SK-N-SH (cell line): ENCODE data around the gene STRADA. TPM values are rescaled to one million over a fixed set of nuclear protein-coding genes. Genes with fewer than 3 reads are reported as not detected.

Experiments
- CTCF ChIA-PET: fragments of 300-600, 350-600 bp; formaldehyde crosslinking; extraction: SDS; loops from one replicate; lab custom pipeline; 2021; lab: Yijun Ruan, JAX
- POLR2A ChIA-PET: fragments of 350-600 bp; sonication (Branson Sonifier 250); formaldehyde crosslinking; extraction: SDS; loops from one replicate; lab custom pipeline; 2020; ENCODE audit warnings: antibody characterized with exemption, inconsistent platforms; lab: Yijun Ruan, JAX
- DNase-seq: peaks from one replicate; pipeline ENCODE4 v3.0.0; 2012
- H2AFZ ChIP-seq: fragments of 200-600 bp; sonication (generic); 2 replicates; pipeline ENCODE4 v1.8.1; 2016; ENCODE audit warnings: antibody characterized with exemption, mild to moderate bottlenecking, low read depth
- H3F3A ChIP-seq: fragments of 200-600 bp; sonication (generic); replicated peaks from 2 replicates; pipeline ENCODE3; 2016; ENCODE audit warnings: antibody characterized with exemption, mild to moderate bottlenecking; ENCODE audit not compliant: insufficient read depth
- H3K27ac ChIP-seq, 2 experiments: fragments of 200-500 bp in 1 of 2; fragments of 200-600 bp in 1 of 2; sonication (Bioruptor generic) in 1 of 2; sonication (generic), shearing (Covaris generic) in 1 of 2; 2 replicates each; pipeline versions ENCODE4 v1.5.1 to v1.6.1; 2014 to 2016; ENCODE audit warnings: low read depth in 2 of 2, inconsistent platforms in 1 of 2, low read length in 1 of 2, mild to moderate bottlenecking in 1 of 2, mixed read lengths in 1 of 2
- H3K27me3 ChIP-seq: fragments of 200-600 bp; sonication (generic), shearing (Covaris generic); 2 replicates; pipeline ENCODE4 v1.6.1; 2016; ENCODE audit warnings: mixed run types; ENCODE audit not compliant: insufficient read depth
- H3K36me3 ChIP-seq, 2 experiments: fragments of 200-500 bp in 1 of 2; fragments of 200-600 bp in 1 of 2; sonication (Bioruptor generic) in 1 of 2; sonication (generic) in 1 of 2; replicated peaks in 1 of 2; 2 replicates each; pipeline versions ENCODE3 to v1.5.1; 2014 to 2016; ENCODE audit warnings: low read length in 1 of 2, mild to moderate bottlenecking in 1 of 2; ENCODE audit not compliant: insufficient read depth in 2 of 2, control insufficient read depth in 1 of 2
- H3K4me1 ChIP-seq, 2 experiments: fragments of 200-500 bp in 1 of 2; fragments of 200-600 bp in 1 of 2; sonication (Bioruptor generic) in 1 of 2; sonication (generic), shearing (Covaris generic) in 1 of 2; 2 replicates each; pipeline versions ENCODE4 v1.5.1 to v1.6.1; 2014 to 2016; ENCODE audit warnings: low read depth in 1 of 2, low read length in 1 of 2, mixed run types in 1 of 2; ENCODE audit not compliant: insufficient read depth in 2 of 2, control insufficient read depth in 1 of 2
- H3K4me2 ChIP-seq: fragments of 200-600 bp; sonication (generic), shearing (Covaris generic); 2 replicates; pipeline ENCODE4 v1.6.1; 2017; ENCODE audit warnings: mixed run types
- H3K4me3 ChIP-seq, 2 experiments: fragments of 200-500 bp in 1 of 2; fragments of 200-600 bp in 1 of 2; sonication (Bioruptor generic) in 1 of 2; sonication (generic), shearing (Covaris generic) in 1 of 2; 2 replicates each; pipeline versions ENCODE4 v1.5.1 to v1.8.1; 2014 to 2016; ENCODE audit warnings: low read depth in 2 of 2, inconsistent platforms in 1 of 2, low read length in 1 of 2, mild to moderate bottlenecking in 1 of 2, mixed read lengths in 1 of 2, moderate library complexity in 1 of 2
- H3K79me2 ChIP-seq: fragments of 200-600 bp; sonication (generic); 2 replicates; pipeline ENCODE4 v1.8.1; 2017; ENCODE audit warnings: mild to moderate bottlenecking; ENCODE audit not compliant: insufficient read depth
- H3K9ac ChIP-seq: fragments of 200-600 bp; sonication (generic); 2 replicates; pipeline ENCODE4 v1.6.1; 2017; ENCODE audit warnings: mixed run types
- H3K9me2 ChIP-seq: fragments of 200-600 bp; sonication (generic); 2 replicates; pipeline ENCODE4 v1.6.1; 2017; ENCODE audit warnings: mixed run types
- H3K9me3 ChIP-seq: fragments of 200-600 bp; sonication (generic); 2 replicates; pipeline ENCODE4 v1.6.1; 2017; ENCODE audit warnings: mixed run types, mild to moderate bottlenecking, moderate library complexity
- H4K20me1 ChIP-seq: fragments of 200-600 bp; sonication (generic); 2 replicates; pipeline ENCODE4 v1.6.1; 2017; ENCODE audit warnings: mild to moderate bottlenecking, mixed run types; ENCODE audit not compliant: insufficient read depth
- ELF1 ChIP-seq: IDR thresholded peaks from 2 replicates; pipeline ENCODE4 v1.4.0; 2012
- EP300 ChIP-seq, 2 experiments: IDR thresholded peaks; 2 replicates each; pipeline versions ENCODE4 v1.4.0 to v1.6.1; 2012; ENCODE audit warnings: borderline replicate concordance in 1 of 2, low read depth in 1 of 2, low read length in 1 of 2
- EZH2phosphoT487 ChIP-seq: fragments of 200-600 bp; sonication (generic); IDR thresholded peaks from 2 replicates; pipeline ENCODE4 v1.6.1; 2017; ENCODE audit warnings: low read depth, mixed run types, mild to moderate bottlenecking, antibody characterized with exemption, moderate library complexity, borderline replicate concordance
- FOSL2 ChIP-seq: IDR thresholded peaks from 2 replicates; pipeline ENCODE4 v1.4.0; 2012; ENCODE audit warnings: low read depth, mild to moderate bottlenecking, moderate library complexity, borderline replicate concordance
- FOXJ3 ChIP-seq: sonication (generic); formaldehyde crosslinking; IDR thresholded peaks from 2 replicates; pipeline ENCODE4 v1.5.1; 2020; ENCODE audit warnings: mild to moderate bottlenecking, missing genetic modification reagents
- FOXM1 ChIP-seq: IDR thresholded peaks from 2 replicates; pipeline ENCODE4 v1.4.0; 2012; ENCODE audit warnings: low read depth, mild to moderate bottlenecking
- JUND ChIP-seq: IDR thresholded peaks from 2 replicates; pipeline ENCODE4 v1.4.0; 2012
- MEF2A ChIP-seq: IDR thresholded peaks from 2 replicates; pipeline ENCODE4 v1.4.0; 2012; ENCODE audit warnings: low read depth, borderline replicate concordance
- MXI1 ChIP-seq: IDR thresholded peaks from 2 replicates; pipeline ENCODE4 v1.6.1; 2012; ENCODE audit warnings: mild to moderate bottlenecking, low read depth, low read length, improper control_type of control experiment
- NFIC ChIP-seq: IDR thresholded peaks from 2 replicates; pipeline ENCODE4 v1.4.0; 2012; ENCODE audit warnings: borderline replicate concordance
- SIN3A ChIP-seq: IDR thresholded peaks from 2 replicates; pipeline ENCODE4 v1.6.1; 2012; ENCODE audit warnings: low read depth, mild to moderate bottlenecking, low read length, moderate library complexity, borderline replicate concordance
- TAF1 ChIP-seq: IDR thresholded peaks from 2 replicates; pipeline ENCODE4 v1.6.1; 2012; ENCODE audit warnings: low read depth, mild to moderate bottlenecking, low read length, moderate library complexity, borderline replicate concordance
- USF1 ChIP-seq: IDR thresholded peaks from 2 replicates; pipeline ENCODE4 v1.4.0; 2012; ENCODE audit warnings: low read depth, borderline replicate concordance
- YY1 ChIP-seq: IDR thresholded peaks from 2 replicates; pipeline ENCODE4 v1.4.0; 2012; ENCODE audit warnings: low read depth, mild to moderate bottlenecking
- WGBS: methylation state at CpG from one replicate; pipeline ENCODE4 v1.1.6; 2017; ENCODE audit warnings: low lambda C conversion rate; 5-methylcytosine and 5-hydroxymethylcytosine counted together
- polyA plus RNA-seq, 3 experiments: library from polyadenylated mRNA; depleted of rRNA; stranded (reverse); fragments of >200 nt; gene quantifications; 2 replicates each; pipeline ENCODE4 v1.2.3, GENCODE V29; 2012
- TF ChIP-seq, protein P1 (sequence below): IDR thresholded peaks from 2 replicates; pipeline ENCODE4 v1.6.1; 2012; ENCODE audit warnings: mild to moderate bottlenecking, low read depth, low read length, moderate library complexity
- TF ChIP-seq, protein P2 (sequence below): IDR thresholded peaks from 2 replicates; pipeline ENCODE4 v1.4.0; 2012; ENCODE audit warnings: low read depth, borderline replicate concordance
- TF ChIP-seq, protein P3 (sequence below): fragments of 200-600 bp; sonication (generic); IDR thresholded peaks from 2 replicates; pipeline ENCODE4 v1.6.1; 2017; ENCODE audit warnings: antibody characterized with exemption, mild to moderate bottlenecking, moderate library complexity
- TF ChIP-seq, protein P4 (sequence below): fragments of 150-350 bp; IDR thresholded peaks from 2 replicates; pipeline ENCODE4 v1.6.1; 2017; ENCODE audit warnings: antibody characterized with exemption, low read length, low read depth, borderline replicate concordance

Gene STRADA
- polyA plus RNA-seq, 1 of the 3 experiments (the other 2 are of a cell fraction) = 37.3 TPM

DNA sequence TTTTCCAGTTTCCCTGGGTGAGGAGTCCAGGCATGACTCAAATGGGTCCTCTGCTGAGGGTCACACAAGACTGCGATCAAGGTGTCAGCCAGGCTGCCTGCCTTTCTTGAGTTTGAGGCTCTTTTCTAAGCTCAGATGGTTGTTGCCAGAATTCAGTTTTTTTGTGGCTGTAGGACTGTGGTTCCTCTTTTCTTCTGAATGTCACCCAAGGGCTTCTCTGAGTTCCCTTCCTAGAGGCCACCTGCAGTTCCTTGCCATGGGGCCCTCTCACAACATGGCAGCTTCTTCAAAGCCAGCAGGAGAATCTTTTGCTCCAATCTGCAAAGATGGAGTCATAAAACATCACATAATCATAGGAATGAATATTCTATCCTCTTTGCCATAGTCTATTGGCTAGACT is 59.2 kb downstream of the STRADA start:
- H3K4me1 ChIP-seq = peaks cover 0 to 19% of the 10 kb centered on the region in 2 experiments; a peak in 2 of 4 replicates
- no peaks in the 10 kb centered on the region for H3K27me3 ChIP-seq
- 95% methylated on average over 1 of the region's 1 CpG for WGBS
- TF ChIP-seq USF1 (no peak), ELF1 (no peak), TAF1 (no peak), MEF2A (no peak), EP300 (IDR thresholded peaks at IDR 0.05; ENCODE audit: borderline replicate concordance in 1 of 2, low read depth in 1 of 2, low read length in 1 of 2) (no peak), FOSL2 (no peak), JUND (no peak), YY1 (no peak), MXI1 (no peak), FOXJ3 (no peak), EZH2phosphoT487 (no peak), FOXM1 (no peak), SIN3A (no peak), NFIC (no peak)
- TF ChIP-seq, protein P1, sequence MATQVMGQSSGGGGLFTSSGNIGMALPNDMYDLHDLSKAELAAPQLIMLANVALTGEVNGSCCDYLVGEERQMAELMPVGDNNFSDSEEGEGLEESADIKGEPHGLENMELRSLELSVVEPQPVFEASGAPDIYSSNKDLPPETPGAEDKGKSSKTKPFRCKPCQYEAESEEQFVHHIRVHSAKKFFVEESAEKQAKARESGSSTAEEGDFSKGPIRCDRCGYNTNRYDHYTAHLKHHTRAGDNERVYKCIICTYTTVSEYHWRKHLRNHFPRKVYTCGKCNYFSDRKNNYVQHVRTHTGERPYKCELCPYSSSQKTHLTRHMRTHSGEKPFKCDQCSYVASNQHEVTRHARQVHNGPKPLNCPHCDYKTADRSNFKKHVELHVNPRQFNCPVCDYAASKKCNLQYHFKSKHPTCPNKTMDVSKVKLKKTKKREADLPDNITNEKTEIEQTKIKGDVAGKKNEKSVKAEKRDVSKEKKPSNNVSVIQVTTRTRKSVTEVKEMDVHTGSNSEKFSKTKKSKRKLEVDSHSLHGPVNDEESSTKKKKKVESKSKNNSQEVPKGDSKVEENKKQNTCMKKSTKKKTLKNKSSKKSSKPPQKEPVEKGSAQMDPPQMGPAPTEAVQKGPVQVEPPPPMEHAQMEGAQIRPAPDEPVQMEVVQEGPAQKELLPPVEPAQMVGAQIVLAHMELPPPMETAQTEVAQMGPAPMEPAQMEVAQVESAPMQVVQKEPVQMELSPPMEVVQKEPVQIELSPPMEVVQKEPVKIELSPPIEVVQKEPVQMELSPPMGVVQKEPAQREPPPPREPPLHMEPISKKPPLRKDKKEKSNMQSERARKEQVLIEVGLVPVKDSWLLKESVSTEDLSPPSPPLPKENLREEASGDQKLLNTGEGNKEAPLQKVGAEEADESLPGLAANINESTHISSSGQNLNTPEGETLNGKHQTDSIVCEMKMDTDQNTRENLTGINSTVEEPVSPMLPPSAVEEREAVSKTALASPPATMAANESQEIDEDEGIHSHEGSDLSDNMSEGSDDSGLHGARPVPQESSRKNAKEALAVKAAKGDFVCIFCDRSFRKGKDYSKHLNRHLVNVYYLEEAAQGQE = no peak
- TF ChIP-seq, protein P2, sequence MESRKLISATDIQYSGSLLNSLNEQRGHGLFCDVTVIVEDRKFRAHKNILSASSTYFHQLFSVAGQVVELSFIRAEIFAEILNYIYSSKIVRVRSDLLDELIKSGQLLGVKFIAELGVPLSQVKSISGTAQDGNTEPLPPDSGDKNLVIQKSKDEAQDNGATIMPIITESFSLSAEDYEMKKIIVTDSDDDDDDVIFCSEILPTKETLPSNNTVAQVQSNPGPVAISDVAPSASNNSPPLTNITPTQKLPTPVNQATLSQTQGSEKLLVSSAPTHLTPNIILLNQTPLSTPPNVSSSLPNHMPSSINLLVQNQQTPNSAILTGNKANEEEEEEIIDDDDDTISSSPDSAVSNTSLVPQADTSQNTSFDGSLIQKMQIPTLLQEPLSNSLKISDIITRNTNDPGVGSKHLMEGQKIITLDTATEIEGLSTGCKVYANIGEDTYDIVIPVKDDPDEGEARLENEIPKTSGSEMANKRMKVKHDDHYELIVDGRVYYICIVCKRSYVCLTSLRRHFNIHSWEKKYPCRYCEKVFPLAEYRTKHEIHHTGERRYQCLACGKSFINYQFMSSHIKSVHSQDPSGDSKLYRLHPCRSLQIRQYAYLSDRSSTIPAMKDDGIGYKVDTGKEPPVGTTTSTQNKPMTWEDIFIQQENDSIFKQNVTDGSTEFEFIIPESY = no peak
- TF ChIP-seq, protein P3, sequence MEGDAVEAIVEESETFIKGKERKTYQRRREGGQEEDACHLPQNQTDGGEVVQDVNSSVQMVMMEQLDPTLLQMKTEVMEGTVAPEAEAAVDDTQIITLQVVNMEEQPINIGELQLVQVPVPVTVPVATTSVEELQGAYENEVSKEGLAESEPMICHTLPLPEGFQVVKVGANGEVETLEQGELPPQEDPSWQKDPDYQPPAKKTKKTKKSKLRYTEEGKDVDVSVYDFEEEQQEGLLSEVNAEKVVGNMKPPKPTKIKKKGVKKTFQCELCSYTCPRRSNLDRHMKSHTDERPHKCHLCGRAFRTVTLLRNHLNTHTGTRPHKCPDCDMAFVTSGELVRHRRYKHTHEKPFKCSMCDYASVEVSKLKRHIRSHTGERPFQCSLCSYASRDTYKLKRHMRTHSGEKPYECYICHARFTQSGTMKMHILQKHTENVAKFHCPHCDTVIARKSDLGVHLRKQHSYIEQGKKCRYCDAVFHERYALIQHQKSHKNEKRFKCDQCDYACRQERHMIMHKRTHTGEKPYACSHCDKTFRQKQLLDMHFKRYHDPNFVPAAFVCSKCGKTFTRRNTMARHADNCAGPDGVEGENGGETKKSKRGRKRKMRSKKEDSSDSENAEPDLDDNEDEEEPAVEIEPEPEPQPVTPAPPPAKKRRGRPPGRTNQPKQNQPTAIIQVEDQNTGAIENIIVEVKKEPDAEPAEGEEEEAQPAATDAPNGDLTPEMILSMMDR = no peak
- TF ChIP-seq, protein P4, sequence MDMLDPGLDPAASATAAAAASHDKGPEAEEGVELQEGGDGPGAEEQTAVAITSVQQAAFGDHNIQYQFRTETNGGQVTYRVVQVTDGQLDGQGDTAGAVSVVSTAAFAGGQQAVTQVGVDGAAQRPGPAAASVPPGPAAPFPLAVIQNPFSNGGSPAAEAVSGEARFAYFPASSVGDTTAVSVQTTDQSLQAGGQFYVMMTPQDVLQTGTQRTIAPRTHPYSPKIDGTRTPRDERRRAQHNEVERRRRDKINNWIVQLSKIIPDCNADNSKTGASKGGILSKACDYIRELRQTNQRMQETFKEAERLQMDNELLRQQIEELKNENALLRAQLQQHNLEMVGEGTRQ = no peak
- peaks cover 23 to 40% of the 10 kb centered on the region in 2 experiments for H3K36me3 ChIP-seq
- no peak overlapping the region for H3K4me3 ChIP-seq
- no peaks in the 10 kb centered on the region for H3K79me2 ChIP-seq
- H3K9me2 ChIP-seq = no peaks in the 10 kb centered on the region
- ChIA-PET CTCF (interaction anchor here (0.9 to 17.5 kb wide), 6 partner anchors 10 to 257 kb away, joined by 3 to 233 read pairs (median 5); no protein-coding TSS in a partner anchor), POLR2A (interaction anchor here (1.2 to 1.7 kb wide), 3 partner anchors 11 to 12 kb away, joined by 4 to 6 read pairs (median 5); no protein-coding TSS in a partner anchor)
- H3K9me3 ChIP-seq = no peaks in the 10 kb centered on the region
- H3K27ac ChIP-seq = no peak overlapping the region
- no peak overlapping the region for H2AFZ ChIP-seq
- no peaks in the 10 kb centered on the region for H4K20me1 ChIP-seq
- no peak for DNase-seq
- no peak overlapping the region for H3K9ac ChIP-seq
- H3F3A ChIP-seq = no peaks in the 10 kb centered on the region
- no peak overlapping the region for H3K4me2 ChIP-seq
